HG03097 (cell line): ENCODE results near the gene FAM53A.

Experiments
- ATAC-seq: cut with Tn5 transposase; IDR thresholded peaks from one replicate; pipeline ENCODE4 v1.9.1; 2021; ENCODE audit not compliant: unreplicated experiment, low FRiP score

FAM53A gene

DNA sequence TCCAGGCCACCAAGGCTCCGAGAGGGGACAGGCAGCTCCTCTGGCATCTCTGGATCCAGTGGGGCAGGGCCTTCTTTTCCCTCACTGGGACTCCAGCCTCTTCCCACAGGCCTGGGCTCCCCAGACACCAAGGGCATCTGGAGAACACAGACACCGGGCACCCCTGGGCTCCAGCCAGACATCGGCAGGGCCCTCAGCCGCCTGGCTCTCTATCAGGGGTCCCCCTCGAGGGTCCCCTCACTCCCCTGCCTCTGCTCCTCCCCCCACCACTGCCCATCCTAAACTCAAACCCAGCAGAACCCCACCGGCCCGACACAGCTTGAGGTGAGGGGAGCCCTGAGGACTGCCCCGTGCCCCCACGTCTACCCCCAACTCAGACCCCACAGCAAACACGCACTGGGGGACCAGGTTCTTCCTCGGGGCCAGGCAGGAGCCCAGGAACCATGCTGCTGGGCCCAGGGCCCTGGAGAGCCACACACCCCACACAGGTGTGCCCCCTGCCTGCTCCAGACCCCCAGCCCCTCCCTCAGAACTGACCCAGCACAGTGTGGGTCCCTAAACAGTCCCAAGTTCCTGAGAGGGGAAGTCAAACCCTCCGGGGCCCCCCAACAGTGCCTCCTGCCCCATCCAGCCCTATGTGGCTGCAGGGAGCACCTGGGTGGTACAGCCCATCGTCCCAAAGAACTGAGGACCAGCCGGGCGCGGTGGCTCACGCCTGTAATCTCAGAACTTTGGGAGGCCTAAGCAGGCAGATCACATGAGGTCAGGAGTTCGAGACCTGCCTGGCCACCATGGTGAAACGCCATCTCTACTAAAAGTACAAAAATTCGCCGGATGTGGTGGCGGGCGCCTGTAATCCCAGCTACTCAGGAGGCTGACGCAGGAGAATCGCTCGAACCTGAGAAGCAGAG is 86.8 kb downstream of the FAM53A start:
- no peak for ATAC-seq

DNA sequence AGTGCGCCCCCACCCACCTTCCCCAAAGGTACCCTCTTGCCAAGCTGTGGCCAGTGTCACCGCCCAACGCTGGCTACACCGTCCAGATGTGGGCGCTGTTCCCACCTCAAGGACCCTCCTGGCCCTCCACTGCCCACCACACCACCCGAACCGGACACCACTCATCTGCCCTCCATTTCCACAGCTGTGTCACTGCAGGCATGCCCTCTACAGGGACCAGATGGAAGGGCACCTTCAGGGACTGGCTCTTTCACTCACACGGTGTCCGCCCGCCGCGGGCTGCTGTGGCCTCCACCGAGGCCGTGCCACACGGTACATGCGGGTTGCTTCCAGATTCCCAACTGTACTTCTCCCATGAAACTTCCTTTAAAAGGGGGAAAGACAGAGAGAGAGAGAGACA is 87.7 kb downstream of the FAM53A start:
- no peak for ATAC-seq

DNA sequence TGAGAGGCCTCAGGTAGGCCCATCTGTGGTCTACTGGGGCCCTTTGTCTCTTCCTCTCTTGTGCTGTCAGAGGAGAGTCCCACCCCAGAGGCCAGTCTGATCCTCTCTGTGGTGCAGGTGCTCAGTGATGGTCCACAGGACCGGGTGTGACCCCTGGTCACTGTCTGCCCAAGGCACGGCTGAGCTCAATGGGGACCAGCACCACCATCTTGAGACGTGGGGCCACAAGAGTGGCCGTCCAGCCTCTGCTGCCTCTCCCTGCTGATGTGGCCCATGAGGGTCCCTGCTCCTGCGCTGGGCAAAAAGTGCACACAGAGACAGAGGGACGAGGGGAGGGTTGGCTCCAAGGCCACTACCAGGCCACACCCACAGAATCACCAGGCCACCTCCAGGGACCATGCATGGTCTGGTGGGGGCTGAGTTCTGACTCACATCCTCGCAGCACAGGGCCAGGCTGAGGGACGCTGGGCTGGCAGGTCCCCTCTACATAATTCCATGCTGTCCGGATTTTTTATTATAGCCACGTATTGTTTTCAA is 88.3 kb downstream of the FAM53A start:
- ATAC-seq = no peak

DNA sequence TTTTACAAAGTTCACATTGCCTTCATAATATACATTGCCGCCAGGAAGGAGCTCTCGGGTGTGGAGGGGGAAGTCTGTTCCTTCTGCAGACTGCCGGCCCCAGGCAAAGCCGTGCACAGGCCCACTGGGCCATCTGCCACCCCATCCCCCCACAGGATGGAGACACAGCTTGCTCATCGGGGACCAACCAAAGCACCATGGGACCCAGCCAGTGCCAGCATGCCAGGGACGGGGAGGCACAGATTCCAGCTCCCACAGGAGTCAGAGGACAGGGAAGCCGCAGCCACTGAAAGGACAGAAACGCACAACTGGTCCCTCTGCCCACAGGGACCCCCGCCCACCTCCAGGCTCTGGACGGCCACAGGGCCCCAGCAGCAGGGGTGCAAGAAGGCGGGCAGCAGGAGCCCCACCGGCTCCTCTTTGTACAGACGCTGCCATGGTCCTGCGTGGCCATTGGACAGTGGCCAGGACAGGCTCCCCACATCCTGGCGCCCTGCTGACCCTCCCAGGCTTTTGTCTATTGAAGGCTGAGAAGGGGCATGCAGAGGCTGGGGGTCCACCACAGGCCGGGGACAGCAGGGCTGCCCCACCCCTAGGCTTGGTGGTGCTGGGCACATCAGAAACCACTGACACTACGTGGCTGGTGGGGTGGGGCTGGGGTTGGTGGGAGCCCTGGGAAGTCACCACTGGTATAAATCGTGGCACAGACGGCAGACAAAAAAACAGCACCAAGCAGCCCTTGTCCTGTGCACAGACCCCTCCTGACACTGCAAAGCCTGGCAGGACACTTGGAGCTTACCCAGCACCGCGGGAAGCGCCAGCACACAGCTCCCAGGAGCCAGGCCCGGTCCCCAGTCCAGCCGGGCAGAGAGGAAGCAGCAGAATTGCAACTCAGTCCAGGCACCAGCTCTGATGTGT is 89.0 kb downstream of the FAM53A start:
- no peak for ATAC-seq

DNA sequence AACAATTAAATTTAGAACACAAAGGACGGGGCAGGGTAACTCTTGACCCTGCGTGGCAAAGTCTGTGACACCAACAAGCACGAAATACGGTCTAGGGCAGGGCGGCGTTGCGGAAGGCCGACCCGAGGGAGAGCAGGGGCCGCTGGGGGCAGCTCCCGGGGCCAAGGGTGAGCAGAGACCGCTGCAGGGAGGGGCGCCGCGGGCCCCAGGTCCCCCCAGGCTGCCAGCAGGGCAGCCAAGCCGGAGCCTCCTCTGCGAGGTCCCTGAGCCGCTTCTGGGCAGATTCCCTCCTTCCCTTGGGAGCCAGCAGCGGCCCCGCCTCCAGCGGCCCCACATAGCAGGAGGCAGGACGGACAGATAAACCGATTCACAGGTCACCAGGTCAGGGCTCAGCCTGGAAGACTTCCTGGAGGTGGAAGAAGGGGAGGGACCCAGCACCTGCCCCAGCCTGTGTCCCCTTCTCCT is 90.2 kb downstream of the FAM53A start:
- no peak for ATAC-seq

DNA sequence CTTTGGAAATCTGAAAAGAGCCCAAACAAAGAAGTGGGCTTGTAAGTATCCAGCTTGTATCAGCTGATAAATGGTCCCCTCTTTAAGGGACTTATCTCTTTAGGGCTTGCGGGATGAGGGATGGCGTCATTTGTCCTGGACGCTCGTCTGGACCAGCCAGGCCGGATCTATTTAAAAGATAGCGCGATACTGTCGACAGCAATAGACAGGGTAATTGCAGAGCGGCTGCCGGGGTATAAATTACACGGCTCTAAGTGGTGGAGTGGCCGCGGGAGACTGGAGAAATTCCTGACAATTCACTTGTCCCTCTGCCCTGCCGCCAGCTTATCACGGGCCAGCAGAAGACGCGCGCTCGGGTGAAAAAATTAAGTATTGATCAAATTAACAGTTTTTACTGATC is 90.7 kb downstream of the FAM53A start:
- no peak for ATAC-seq

DNA sequence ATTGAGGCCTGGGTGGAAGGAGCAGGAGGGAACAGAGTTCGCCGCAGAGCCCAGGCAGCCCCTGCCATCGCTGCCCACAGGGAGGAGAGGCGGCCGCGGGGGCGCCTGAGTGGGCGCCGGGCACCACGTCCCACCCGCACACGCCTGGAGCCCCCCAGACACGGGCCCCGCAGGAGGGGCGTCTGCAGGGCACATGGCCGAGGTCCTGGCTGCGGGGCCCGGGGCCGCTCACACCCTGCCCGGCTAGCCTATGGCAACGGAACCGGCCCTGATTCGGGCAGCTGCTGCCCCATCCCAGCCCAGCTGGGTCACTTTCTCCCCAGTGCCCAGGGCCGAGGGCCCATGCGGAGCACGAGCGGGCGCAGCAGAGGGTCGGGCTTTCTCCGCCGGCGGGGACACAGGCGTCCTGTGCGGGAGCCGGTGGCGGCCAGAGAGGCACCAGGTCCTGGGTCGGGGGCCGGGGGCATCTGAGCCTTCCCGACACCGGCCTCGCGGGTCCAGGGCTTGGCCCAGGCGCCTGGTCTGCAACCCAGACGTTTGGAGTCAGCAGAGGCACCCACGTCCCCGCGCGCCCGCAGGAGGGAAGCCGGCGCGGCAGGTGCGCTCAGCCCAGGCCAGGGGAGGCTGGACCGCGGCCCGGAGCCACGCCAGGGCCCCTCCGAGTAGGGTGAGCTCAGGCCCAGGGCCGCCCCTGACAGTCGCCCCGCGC is 91.2 kb downstream of the FAM53A start:
- no peak for ATAC-seq

- no peak for ATAC-seq
Measured at GRCh38 chr4:1592068-1592708, 91.9 kb downstream of the FAM53A start.

DNA sequence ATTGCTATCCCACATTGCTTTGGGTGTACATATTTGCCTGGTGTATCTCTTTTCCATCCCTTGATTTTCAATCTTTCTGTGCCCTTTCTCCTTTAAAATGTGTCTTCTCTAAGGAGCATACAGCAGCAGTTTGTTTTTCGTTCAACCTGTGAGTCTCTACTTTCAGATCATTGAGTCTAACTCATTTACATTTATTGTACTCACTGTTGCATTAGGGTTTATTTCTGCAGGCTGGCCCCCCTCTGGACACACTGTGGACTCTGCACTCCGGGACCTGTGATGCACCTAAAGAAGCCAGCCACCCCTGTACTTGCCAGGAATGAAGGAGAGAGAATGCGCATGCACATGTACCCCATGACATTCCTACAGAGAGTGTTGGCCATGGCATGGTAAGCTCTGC is 93.0 kb downstream of the FAM53A start:
- ATAC-seq = no peak

DNA sequence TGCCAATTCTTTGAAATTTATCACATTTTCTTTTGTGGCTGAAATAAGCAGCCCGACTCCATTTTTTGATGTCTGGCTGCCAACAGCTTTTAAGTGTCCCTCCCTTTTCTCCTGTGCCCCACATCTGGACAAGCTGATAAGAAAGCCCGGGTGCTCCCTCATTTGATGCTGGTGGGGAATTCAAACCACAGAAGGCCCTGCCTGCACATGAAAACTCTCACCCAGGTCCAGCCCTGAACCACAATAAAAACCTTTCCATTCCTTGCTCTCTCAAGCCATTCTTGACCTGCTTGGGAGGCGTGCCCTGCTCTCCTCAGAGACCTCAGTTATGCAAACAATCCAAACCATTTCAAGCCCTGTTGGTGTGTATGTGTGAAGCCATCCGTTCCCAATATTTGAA is 93.9 kb downstream of the FAM53A start:
- no peak for ATAC-seq
